CD4-positive, alpha-beta T cell treated with Interleukin-6 for 4 hours (primary cell): Measurements from ENCODE around the gene CYP2A7.
"Not testable (repeated sequence)": the region's sequence is repeated elsewhere in the genome, so short reads cannot be mapped to it uniquely, and the experiment has no call there.

Experiments
- DNase-seq: peaks from one replicate; pipeline ENCODE4 v3.0.0-alpha.2; 2020; ENCODE audit warnings: mixed read lengths

Gene CYP2A7

GRCh38 chr19:40896843-40897789, 15.1 kb upstream of the CYP2A7 start:
- DNase-seq = not testable (repeated sequence)

GRCh38 chr19:40896418-40896796, 14.4 kb upstream of the CYP2A7 start:
- no peak for DNase-seq

GRCh38 chr19:40893112-40893511, 11.1 kb upstream of the CYP2A7 start:
- no peak for DNase-seq

GRCh38 chr19:40889366-40889765, 7.3 kb upstream of the CYP2A7 start:
- no peak for DNase-seq

- no peak for DNase-seq
Observed at GRCh38 chr19:40888191-40888590, 6.2 kb upstream of the CYP2A7 start.

GRCh38 chr19:40884187-40884931, 2.3 kb upstream of the CYP2A7 start:
- DNase-seq = not testable (repeated sequence)

GRCh38 chr19:40879349-40879748, 2.7 kb downstream of the CYP2A7 start:
- DNase-seq = not testable (repeated sequence)

GRCh38 chr19:40875526-40875951, 6.5 kb downstream of the CYP2A7 start:
- DNase-seq = peak; percentile 98

GRCh38 chr19:40874874-40875273, 7.2 kb downstream of the CYP2A7 start:
- DNase-seq = not testable (repeated sequence)

GRCh38 chr19:40873873-40874272, 8.2 kb downstream of the CYP2A7 start:
- not testable (repeated sequence) for DNase-seq

- DNase-seq = no peak
Observed at GRCh38 chr19:40872209-40872608, 9.8 kb downstream of the CYP2A7 start.

- DNase-seq = no peak
Observed at GRCh38 chr19:40867701-40868100, 14.3 kb downstream of the CYP2A7 start.

- not testable (repeated sequence) for DNase-seq
Observed at GRCh38 chr19:40864739-40865496, 17.1 kb downstream of the CYP2A7 start.

- DNase-seq = no peak
Observed at GRCh38 chr19:40862785-40863184, 19.2 kb downstream of the CYP2A7 start.

- no peak for DNase-seq
Observed at GRCh38 chr19:40862333-40862732, 19.7 kb downstream of the CYP2A7 start.

- DNase-seq = no peak
Observed at GRCh38 chr19:40858109-40858508, 23.9 kb downstream of the CYP2A7 start.

- not testable (repeated sequence) for DNase-seq
Observed at GRCh38 chr19:40852467-40853152, 29.4 kb downstream of the CYP2A7 start.

- DNase-seq = not testable (repeated sequence)
Observed at GRCh38 chr19:40850277-40850676, 31.8 kb downstream of the CYP2A7 start, which contains the start of gene CYP2A6. Gene CYP2A6, minus strand, starts transcription at chr19:40850447. Its CDS starts 21 bp downstream, at chr19:40850426.

GRCh38 chr19:40846722-40847121, 35.3 kb downstream of the CYP2A7 start:
- DNase-seq = not testable (repeated sequence)

- not testable (repeated sequence) for DNase-seq
Observed at GRCh38 chr19:40843653-40844052, 38.4 kb downstream of the CYP2A7 start.

- DNase-seq = not testable (repeated sequence)
Observed at GRCh38 chr19:40842997-40843652, 38.9 kb downstream of the CYP2A7 start.

GRCh38 chr19:40842012-40842411, 40.0 kb downstream of the CYP2A7 start:
- DNase-seq = not testable (repeated sequence)
